PFSK-1 (cell line): ENCODE measurements around the gene CEBPE.

ENCODE experiments used
- FOXP2 ChIP-seq: optimal IDR thresholded peaks from 2 replicates; pipeline ENCODE3; 2011; ENCODE audit warnings: borderline replicate concordance, control low read depth, inconsistent platforms; ENCODE audit not compliant: insufficient read depth; ENCODE audit errors: extremely low read length, extremely low read depth
- POLR2AphosphoS5 ChIP-seq: IDR thresholded peaks from 2 replicates; pipeline ENCODE4 v1.6.1; 2012; ENCODE audit warnings: low read depth, mild to moderate bottlenecking, control low read depth, low read length, moderate library complexity
- REST ChIP-seq, 2 experiments: IDR thresholded peaks; 2 replicates each; pipeline versions ENCODE4 v1.6.1 to v1.8.0; 2011 to 2012; ENCODE audit warnings: low read depth in 2 of 2, low read length in 2 of 2, control low read depth in 1 of 2, inconsistent platforms in 1 of 2, mild to moderate bottlenecking in 1 of 2, moderate library complexity in 1 of 2; ENCODE audit not compliant: insufficient read depth in 1 of 2
- SIN3A ChIP-seq: IDR thresholded peaks from 2 replicates; pipeline ENCODE4 v1.6.1; 2012; ENCODE audit warnings: mild to moderate bottlenecking, low read length, moderate library complexity, borderline replicate concordance; ENCODE audit not compliant: insufficient read depth

- no peak for TF ChIP-seq POLR2AphosphoS5
- TF ChIP-seq REST (IDR thresholded peaks at IDR 0.05; ENCODE audit: insufficient read depth in 1 of 2, low read depth in 2 of 2, low read length in 2 of 2): no peak
- TF ChIP-seq FOXP2: no peak
- TF ChIP-seq SIN3A: no peak
Measured at GRCh38 chr14:23067847-23068788, 50.9 kb downstream of the CEBPE start.
